Fibroblast of pulmonary artery (primary cell): ENCODE data around the gene RARRES1.

Experiments
- DNase-seq: peaks from one replicate; pipeline ENCODE4 v3.0.0-alpha.2; 2010; ENCODE audit warnings: low read depth
- H3K4me3 ChIP-seq: replicated peaks from 2 replicates; pipeline ENCODE4 v1.5.1; 2011; ENCODE audit warnings: low read depth, mild to moderate bottlenecking, control low read depth, low read length, moderate library complexity
- CTCF ChIP-seq: IDR thresholded peaks from 2 replicates; pipeline ENCODE4 v1.5.1; 2011; ENCODE audit warnings: mild to moderate bottlenecking, control low read depth, low read length, inconsistent platforms; ENCODE audit errors: missing control alignments

The RARRES1 gene

GRCh38 chr3:158770741-158771350 lies 38.6 kb upstream of the RARRES1 start:
- DNase-seq: peak; percentile 14
- H3K4me3 ChIP-seq: no peak overlapping the region
- TF ChIP-seq CTCF: no peak

GRCh38 chr3:158769952-158770740 lies 37.9 kb upstream of the RARRES1 start:
- no peak overlapping the region for H3K4me3 ChIP-seq
- peak; percentile 66 for DNase-seq
- TF ChIP-seq CTCF: no peak

GRCh38 chr3:158769549-158769948 lies 37.3 kb upstream of the RARRES1 start:
- no peak for TF ChIP-seq CTCF
- DNase-seq: peak; percentile 27
- H3K4me3 ChIP-seq: no peak overlapping the region

GRCh38 chr3:158768881-158769543 lies 36.8 kb upstream of the RARRES1 start:
- DNase-seq: peak; percentile 95
- TF ChIP-seq CTCF: no peak
- peak overlapping the region; percentile 9 for H3K4me3 ChIP-seq

- DNase-seq: peak; percentile 52
Observed at GRCh38 chr3:158768361-158768787, 36.1 kb upstream of the RARRES1 start.

GRCh38 chr3:158766364-158766763 lies 34.1 kb upstream of the RARRES1 start:
- no peak for DNase-seq
- no peak for TF ChIP-seq CTCF
- no peak overlapping the region for H3K4me3 ChIP-seq

More at GRCh38 chr3:158768361-158768787, 36.1 kb upstream of the RARRES1 start:
- TF ChIP-seq CTCF: no peak
- H3K4me3 ChIP-seq: peak overlapping the region; percentile 9
